Left lung (tissue), 10 donors: ENCODE measurements around the gene MAP6D1. TPM values are rescaled to one million over a fixed set of nuclear protein-coding genes. Genes with fewer than 3 reads are reported as not detected.

Experiments
- ATAC-seq: fragments of 200-7000 bp; cut with Tn5 transposase; one replicate; pipeline ENCODE4 v1.9.1; 2020; ENCODE audit warnings: moderate library complexity
- DNase-seq, 4 donors: peaks; one replicate each; pipeline ENCODE4 v3.0.0-alpha.2; 2013 to 2020
- H3K27ac ChIP-seq, 2 donors: fragments of 200-600 bp; sonication (generic) in 1 of 2; one replicate each; pipeline versions ENCODE4 v1.5.0 to v1.8.0; 2020 to 2021
- H3K27me3 ChIP-seq, 2 donors: fragments of 200-600 bp; sonication (generic) in 1 of 2; one replicate each; pipeline versions ENCODE4 v1.5.0 to v1.8.0; 2020 to 2021
- H3K36me3 ChIP-seq, 2 donors: fragments of 200-600 bp; sonication (generic) in 1 of 2; one replicate each; pipeline versions ENCODE4 v1.5.0 to v1.8.0; 2020 to 2021
- H3K4me1 ChIP-seq, 2 donors: fragments of 200-600 bp; one replicate each; pipeline ENCODE4 v1.8.0; 2021
- H3K4me3 ChIP-seq, 2 donors: fragments of 200-600 bp; sonication (generic) in 1 of 2; one replicate each; pipeline versions ENCODE4 v1.5.0 to v1.8.0; 2020 to 2021; ENCODE audit warnings: mild to moderate bottlenecking in 1 of 2
- H3K9me3 ChIP-seq, 2 donors: fragments of 200-600 bp; sonication (generic) in 1 of 2; one replicate each; pipeline versions ENCODE4 v1.5.0 to v1.8.0; 2020 to 2021
- CTCF ChIP-seq, 2 donors: fragments of 200-600 bp; sonication (generic) in 1 of 2; IDR thresholded peaks; one replicate each; pipeline versions ENCODE4 v1.5.0 to v1.8.0; 2021; ENCODE audit warnings: antibody characterized with exemption in 2 of 2
- intact Hi-C, 2 donors: fragments of 100-400 bp; cut with DNase I; formaldehyde crosslinking; loops; one replicate each; pipeline versions ENCODE4 v1.11.2 to v1.14.2; 2022
- polyA plus RNA-seq, 6 donors: library from polyadenylated mRNA; unstranded; fragments of 120-200 nt; gene quantifications; one replicate each; pipeline ENCODE4 v1.2.1, GENCODE V29; 2013; ENCODE audit not compliant: insufficient read length in 6 of 6
- total RNA-seq, 2 donors: library from RNA; stranded (reverse); fragmentation: NEBNext Ultra II Directional; extraction: Animal tissue kit (Norgen Biotek cat#: 25700); gene quantifications; one replicate each; pipeline ENCODE4 v1.2.1, GENCODE V29; 2021
- donor health status: DM: no; HTN: yes; CAD: no.
- donor health status: DM: no; HTN: no; CAD: no.

Gene MAP6D1
- total and polyA plus RNA-seq, 8 donors: 0.38 to 2.2 (median 0.83) TPM

- Histone ChIP-seq H3K27me3 (no peaks in the 10 kb centered on the region), H3K9me3 (no peaks in the 10 kb centered on the region), H3K4me3 (no peak overlapping the region), H3K36me3 (peaks cover 0 to 84% of the 10 kb centered on the region in 2 donors), H3K4me1 (no peaks in the 10 kb centered on the region), H3K27ac (no peak overlapping the region)
- no peak for TF ChIP-seq CTCF (IDR thresholded peaks at IDR 0.05)
- intact Hi-C loops: no loop called here
- ATAC-seq (no peak), DNase-seq (no peak)
Measured at GRCh38 chr3:183800243-183800863, 25.0 kb downstream of the MAP6D1 start.

- no peak overlapping the region for H3K27ac ChIP-seq
Measured at GRCh38 chr3:183799461-183799860, 25.9 kb downstream of the MAP6D1 start.

GRCh38 chr3:183797996-183798395, 27.4 kb downstream of the MAP6D1 start:
- DNase-seq (no peak), ATAC-seq (no peak)
- H3K27ac ChIP-seq: no peak overlapping the region
- no peaks in the 10 kb centered on the region for H3K9me3 ChIP-seq
- H3K27me3 ChIP-seq: no peaks in the 10 kb centered on the region
- TF ChIP-seq CTCF (IDR thresholded peaks at IDR 0.05): no peak
- H3K4me3 ChIP-seq: no peak overlapping the region
- intact Hi-C loops: no loop called here
- peaks cover 0 to 79% of the 10 kb centered on the region in 2 donors for H3K36me3 ChIP-seq
- no peaks in the 10 kb centered on the region for H3K4me1 ChIP-seq

More at GRCh38 chr3:183799461-183799860, 25.9 kb downstream of the MAP6D1 start:
- no peak for TF ChIP-seq CTCF (IDR thresholded peaks at IDR 0.05)
- Histone ChIP-seq H3K4me1 (no peaks in the 10 kb centered on the region), H3K9me3 (no peaks in the 10 kb centered on the region), H3K4me3 (no peak overlapping the region), H3K36me3 (peaks cover 0 to 79% of the 10 kb centered on the region in 2 donors), H3K27me3 (no peaks in the 10 kb centered on the region)
- intact Hi-C loops: no loop called here
- DNase-seq (no peak), ATAC-seq (no peak)

- H3K27ac ChIP-seq: no peak overlapping the region
- no peaks in the 10 kb centered on the region for H3K4me1 ChIP-seq
- DNase-seq (no peak), ATAC-seq (no peak)
- no peak for TF ChIP-seq CTCF (IDR thresholded peaks at IDR 0.05)
- no peaks in the 10 kb centered on the region for H3K27me3 ChIP-seq
- H3K9me3 ChIP-seq: no peaks in the 10 kb centered on the region
- intact Hi-C loops: no loop called here
- no peak overlapping the region for H3K4me3 ChIP-seq
- H3K36me3 ChIP-seq: peaks cover 0 to 79% of the 10 kb centered on the region in 2 donors
Measured at GRCh38 chr3:183796372-183796771, 29.0 kb downstream of the MAP6D1 start.

- Histone ChIP-seq H3K27ac (no peak overlapping the region), H3K27me3 (no peaks in the 10 kb centered on the region), H3K9me3 (no peaks in the 10 kb centered on the region), H3K4me1 (no peaks in the 10 kb centered on the region), H3K4me3 (no peak overlapping the region), H3K36me3 (peaks cover 4 to 79% of the 10 kb centered on the region in 2 donors)
- ATAC-seq (no peak), DNase-seq (no peak)
- intact Hi-C loops: no loop called here
- no peak for TF ChIP-seq CTCF (IDR thresholded peaks at IDR 0.05)
Measured at GRCh38 chr3:183794452-183794851, 30.9 kb downstream of the MAP6D1 start.
